Uterus (tissue), 2 donors: ENCODE results near the gene CPED1.

Source experiments
- POLR2A ChIP-seq, 2 donors: fragments of 450-650 bp; IDR thresholded peaks; one replicate each; pipeline ENCODE4 v1.6.1; 2016; ENCODE audit warnings: antibody characterized with exemption in 2 of 2, mild to moderate bottlenecking in 1 of 2, moderate library complexity in 1 of 2
- TF ChIP-seq, protein P1 (sequence below), 4 experiments: fragments of 200-600 bp in 2 of 4; fragments of 450-650 bp in 2 of 4; sonication (generic) in 2 of 4; IDR thresholded peaks; one replicate each; pipeline ENCODE4 v1.5.1; 2016 to 2019; ENCODE audit warnings: antibody characterized with exemption in 4 of 4, mild to moderate bottlenecking in 2 of 4, moderate library complexity in 1 of 4

DNA sequence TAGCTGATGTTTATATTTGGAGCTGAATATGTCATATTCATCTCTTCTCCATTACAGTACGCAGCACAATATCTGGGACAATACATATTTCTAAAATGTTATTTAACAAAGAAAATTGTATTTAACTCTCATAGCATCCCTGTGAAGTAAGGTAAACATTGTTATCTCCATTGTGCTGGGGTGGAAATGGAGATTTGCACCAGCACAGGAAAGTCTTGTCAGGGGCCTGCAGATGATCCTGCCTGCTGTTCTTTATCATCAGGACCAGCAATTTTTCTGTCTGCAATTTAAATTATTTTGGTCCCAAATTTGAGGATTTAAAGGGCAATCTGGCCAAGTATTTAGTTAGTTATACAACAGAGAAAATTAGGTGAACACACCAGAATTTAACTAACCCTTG lies 144.4 kb downstream of the CPED1 start:
- TF ChIP-seq, protein P1, sequence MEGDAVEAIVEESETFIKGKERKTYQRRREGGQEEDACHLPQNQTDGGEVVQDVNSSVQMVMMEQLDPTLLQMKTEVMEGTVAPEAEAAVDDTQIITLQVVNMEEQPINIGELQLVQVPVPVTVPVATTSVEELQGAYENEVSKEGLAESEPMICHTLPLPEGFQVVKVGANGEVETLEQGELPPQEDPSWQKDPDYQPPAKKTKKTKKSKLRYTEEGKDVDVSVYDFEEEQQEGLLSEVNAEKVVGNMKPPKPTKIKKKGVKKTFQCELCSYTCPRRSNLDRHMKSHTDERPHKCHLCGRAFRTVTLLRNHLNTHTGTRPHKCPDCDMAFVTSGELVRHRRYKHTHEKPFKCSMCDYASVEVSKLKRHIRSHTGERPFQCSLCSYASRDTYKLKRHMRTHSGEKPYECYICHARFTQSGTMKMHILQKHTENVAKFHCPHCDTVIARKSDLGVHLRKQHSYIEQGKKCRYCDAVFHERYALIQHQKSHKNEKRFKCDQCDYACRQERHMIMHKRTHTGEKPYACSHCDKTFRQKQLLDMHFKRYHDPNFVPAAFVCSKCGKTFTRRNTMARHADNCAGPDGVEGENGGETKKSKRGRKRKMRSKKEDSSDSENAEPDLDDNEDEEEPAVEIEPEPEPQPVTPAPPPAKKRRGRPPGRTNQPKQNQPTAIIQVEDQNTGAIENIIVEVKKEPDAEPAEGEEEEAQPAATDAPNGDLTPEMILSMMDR (IDR thresholded peaks at IDR 0.05), result no peak
- no peak for TF ChIP-seq POLR2A (IDR thresholded peaks at IDR 0.05)
